ENCODE measurements around the gene SPTAN1. TPM values are rescaled to one million over a fixed set of nuclear protein-coding genes. Genes with fewer than 3 reads are reported as not detected.

SPTAN1 gene
- total RNA-seq, 1 donor from 2014 or later = 355 TPM

GRCh38 chr9:128615571-128615970, 63.2 kb downstream of the SPTAN1 start:
- H3K9me3 Mint-ChIP-seq (ENCODE audit: unreplicated experiment) = no peaks in the 10 kb centered on the region
- no peak overlapping the region for H3K4me3 Mint-ChIP-seq (ENCODE audit: unreplicated experiment)
- no peak overlapping the region for H3K27ac Mint-ChIP-seq (ENCODE audit: unreplicated experiment)
- no peaks in the 10 kb centered on the region for H3K4me1 Mint-ChIP-seq (ENCODE audit: unreplicated experiment)
- no peak for DNase-seq (ENCODE audit: extremely low spot score, unreplicated experiment)
- no peak for TF ChIP-seq CTCF (IDR thresholded peaks at IDR 0.05)
- no peaks in the 10 kb centered on the region for H3K27me3 Mint-ChIP-seq (ENCODE audit: unreplicated experiment)
- peaks cover 54% of the 10 kb centered on the region for H3K36me3 Mint-ChIP-seq (ENCODE audit: unreplicated experiment)

- Mint-ChIP-seq H3K27ac (ENCODE audit: unreplicated experiment) (no peak overlapping the region), H3K4me3 (ENCODE audit: unreplicated experiment) (no peak overlapping the region), H3K4me1 (ENCODE audit: unreplicated experiment) (no peaks in the 10 kb centered on the region), H3K27me3 (ENCODE audit: unreplicated experiment) (no peaks in the 10 kb centered on the region), H3K36me3 (ENCODE audit: unreplicated experiment) (peaks cover 49% of the 10 kb centered on the region), H3K9me3 (ENCODE audit: unreplicated experiment) (no peaks in the 10 kb centered on the region)
- no peak for DNase-seq (ENCODE audit: extremely low spot score, unreplicated experiment)
- TF ChIP-seq CTCF (IDR thresholded peaks at IDR 0.05) = no peak
Measured at GRCh38 chr9:128617943-128618342, 65.6 kb downstream of the SPTAN1 start.

GRCh38 chr9:128619127-128619526, 66.7 kb downstream of the SPTAN1 start:
- no peak overlapping the region for H3K27ac Mint-ChIP-seq (ENCODE audit: unreplicated experiment)
- H3K4me3 Mint-ChIP-seq (ENCODE audit: unreplicated experiment) = no peak overlapping the region
- H3K4me1 Mint-ChIP-seq (ENCODE audit: unreplicated experiment) = no peaks in the 10 kb centered on the region
- H3K36me3 Mint-ChIP-seq (ENCODE audit: unreplicated experiment) = peaks cover 41% of the 10 kb centered on the region
- no peaks in the 10 kb centered on the region for H3K9me3 Mint-ChIP-seq (ENCODE audit: unreplicated experiment)
- TF ChIP-seq CTCF (IDR thresholded peaks at IDR 0.05) = no peak
- DNase-seq (ENCODE audit: extremely low spot score, unreplicated experiment) = no peak
- no peaks in the 10 kb centered on the region for H3K27me3 Mint-ChIP-seq (ENCODE audit: unreplicated experiment)

- H3K27ac Mint-ChIP-seq (ENCODE audit: unreplicated experiment) = no peak overlapping the region
- no peaks in the 10 kb centered on the region for H3K9me3 Mint-ChIP-seq (ENCODE audit: unreplicated experiment)
- no peaks in the 10 kb centered on the region for H3K27me3 Mint-ChIP-seq (ENCODE audit: unreplicated experiment)
- no peak for TF ChIP-seq CTCF (IDR thresholded peaks at IDR 0.05)
- no peaks in the 10 kb centered on the region for H3K4me1 Mint-ChIP-seq (ENCODE audit: unreplicated experiment)
- H3K4me3 Mint-ChIP-seq (ENCODE audit: unreplicated experiment) = no peak overlapping the region
- no peak for DNase-seq (ENCODE audit: extremely low spot score, unreplicated experiment)
- H3K36me3 Mint-ChIP-seq (ENCODE audit: unreplicated experiment) = peaks cover 46% of the 10 kb centered on the region
Measured at GRCh38 chr9:128619779-128620178, 67.4 kb downstream of the SPTAN1 start.

GRCh38 chr9:128621730-128622455, 69.5 kb downstream of the SPTAN1 start:
- no peak overlapping the region for H3K27ac Mint-ChIP-seq (ENCODE audit: unreplicated experiment)
- peaks cover 54% of the 10 kb centered on the region for H3K36me3 Mint-ChIP-seq (ENCODE audit: unreplicated experiment)
- TF ChIP-seq CTCF (IDR thresholded peaks at IDR 0.05) = no peak
- no peaks in the 10 kb centered on the region for H3K4me1 Mint-ChIP-seq (ENCODE audit: unreplicated experiment)
- no peaks in the 10 kb centered on the region for H3K9me3 Mint-ChIP-seq (ENCODE audit: unreplicated experiment)
- no peaks in the 10 kb centered on the region for H3K27me3 Mint-ChIP-seq (ENCODE audit: unreplicated experiment)
- no peak for DNase-seq (ENCODE audit: extremely low spot score, unreplicated experiment)
- no peak overlapping the region for H3K4me3 Mint-ChIP-seq (ENCODE audit: unreplicated experiment)

All from osteocyte (in vitro differentiated cells).